Suppressor macrophage treated with lipopolysaccharide for 4 hours (primary cell): ENCODE measurements around the gene APOBEC2.
A peak's percentile ranks its signal among the peaks of the same experiment; 100 is the strongest.
"Not testable (repeated sequence)": the region's sequence is repeated elsewhere in the genome, so short reads cannot be mapped to it uniquely, and the experiment has no call there.

ENCODE experiments used
- DNase-seq: peaks from one replicate; pipeline ENCODE4 v3.0.0-alpha.2; 2020

APOBEC2 gene

DNA sequence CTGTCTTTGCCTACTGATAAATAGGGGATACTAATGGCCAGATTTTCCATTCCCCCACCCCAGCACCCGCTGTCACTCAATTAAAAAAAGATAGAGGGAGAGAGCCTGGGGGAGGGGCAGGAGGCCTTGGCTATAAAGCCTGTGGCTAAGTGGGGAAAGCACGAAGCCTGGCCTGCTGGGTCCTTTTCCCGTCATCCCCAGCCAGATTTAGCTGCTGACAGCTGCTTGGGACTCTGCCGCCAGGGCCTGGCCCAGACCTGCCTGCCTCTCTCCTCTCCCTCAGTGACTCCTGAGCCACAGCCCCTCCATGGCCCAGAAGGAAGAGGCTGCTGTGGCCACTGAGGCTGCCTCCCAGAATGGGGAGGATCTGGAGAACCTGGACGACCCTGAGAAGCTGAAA is at the start of gene APOBEC2:
Gene APOBEC2, plus strand, starts transcription at position 162 of the 400 bp plus-strand sequence. Its CDS starts 146 bp downstream, at position 308.
- no peak for DNase-seq

DNA sequence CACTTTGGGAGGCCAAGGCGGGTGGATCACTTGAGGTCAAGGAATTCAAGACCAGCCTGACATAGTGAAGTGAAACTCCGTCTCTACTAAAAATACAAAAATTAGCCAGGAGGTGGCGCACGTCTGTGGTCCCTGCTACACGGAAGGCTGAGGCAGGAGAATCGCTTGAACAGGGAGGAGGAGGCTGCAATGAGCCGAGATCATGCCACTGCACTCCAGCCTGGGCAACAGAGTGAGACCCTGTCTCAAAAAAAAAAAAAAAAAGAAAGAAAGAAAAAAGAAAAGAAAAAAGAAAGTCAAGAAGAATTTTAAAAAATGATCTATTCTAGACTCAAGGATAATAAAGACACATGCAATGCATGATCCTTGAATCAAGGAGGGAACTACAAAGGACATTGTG is 46.8 kb upstream of the APOBEC2 start:
- peak; percentile 83 for DNase-seq

DNA sequence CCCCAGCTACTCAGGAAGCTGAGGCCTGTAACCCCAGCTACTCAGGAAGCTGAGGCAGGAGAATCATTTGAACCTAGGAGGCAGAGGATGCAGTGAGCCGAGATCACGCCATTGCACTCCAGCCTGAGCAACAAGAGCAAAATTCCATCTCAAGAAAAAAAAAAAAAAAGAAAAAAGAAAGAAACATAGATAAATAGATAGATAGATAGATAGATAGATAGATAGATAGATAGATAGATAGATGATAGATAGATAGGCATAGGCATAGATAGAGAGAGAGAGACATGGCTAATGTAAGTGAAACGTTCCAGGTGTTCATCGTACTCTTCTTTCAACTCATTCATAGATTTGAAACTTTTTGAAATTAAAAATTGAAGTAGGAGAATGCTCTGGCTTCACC is 46.0 kb upstream of the APOBEC2 start:
- DNase-seq, result not testable (repeated sequence)

- no peak for DNase-seq
These were observed 45.0 kb upstream of the APOBEC2 start for GRCh38 chr6:41008011-41008410.

GRCh38 chr6:41009669-41010068 is 43.3 kb upstream of the APOBEC2 start:
- no peak for DNase-seq

DNA sequence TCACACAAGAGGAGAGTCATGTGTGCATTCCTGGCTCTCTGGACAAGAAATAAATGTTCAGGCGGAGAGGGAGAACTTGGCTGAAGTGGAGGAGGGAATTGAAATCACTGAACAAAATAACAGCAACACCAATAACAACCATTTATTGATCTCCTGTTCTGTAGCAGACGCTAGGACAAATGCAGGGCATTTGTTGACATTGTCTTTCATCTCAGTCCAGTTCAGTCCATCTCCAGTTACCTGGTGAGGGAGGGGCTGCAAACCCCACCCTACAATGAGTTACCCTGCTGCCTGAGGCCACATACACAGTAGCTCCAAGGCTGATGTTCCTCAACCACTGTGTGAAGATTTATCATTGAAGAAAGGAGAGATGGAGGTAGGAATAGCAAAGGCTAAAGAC is 41.3 kb upstream of the APOBEC2 start:
- DNase-seq, result no peak

DNA sequence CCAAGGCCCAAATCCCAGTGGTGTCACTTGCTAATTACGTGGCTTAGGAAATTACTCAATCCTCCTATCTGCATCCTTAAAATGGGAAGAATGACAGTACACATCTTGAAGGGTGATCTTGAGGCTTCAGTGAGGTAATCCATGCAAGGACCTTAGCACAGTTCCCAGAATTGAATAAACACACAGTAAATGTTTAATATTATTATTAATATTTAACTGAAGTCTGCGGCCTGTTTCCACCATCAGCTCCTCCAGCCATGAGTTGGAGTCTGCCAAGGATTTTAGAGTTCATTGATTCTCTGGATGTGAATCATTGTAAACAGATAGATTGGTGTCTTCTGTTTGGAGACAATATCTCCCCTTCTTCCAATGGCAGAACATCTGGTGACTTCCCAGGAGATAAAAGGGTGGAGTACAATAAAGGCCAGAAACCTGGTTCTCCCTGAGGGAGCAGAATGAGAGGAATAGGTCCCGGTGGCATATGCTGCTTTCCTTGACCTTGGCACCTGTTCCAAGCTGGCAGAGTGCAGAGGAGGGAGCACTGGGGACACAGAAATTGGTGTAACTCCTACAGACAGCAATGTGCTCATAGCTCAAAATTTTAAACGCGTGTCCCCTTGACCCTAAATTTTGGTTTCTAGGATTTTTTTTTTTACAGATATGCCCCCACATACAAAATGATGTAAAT is 39.4 kb upstream of the APOBEC2 start:
- DNase-seq, result peak; percentile 48

DNA sequence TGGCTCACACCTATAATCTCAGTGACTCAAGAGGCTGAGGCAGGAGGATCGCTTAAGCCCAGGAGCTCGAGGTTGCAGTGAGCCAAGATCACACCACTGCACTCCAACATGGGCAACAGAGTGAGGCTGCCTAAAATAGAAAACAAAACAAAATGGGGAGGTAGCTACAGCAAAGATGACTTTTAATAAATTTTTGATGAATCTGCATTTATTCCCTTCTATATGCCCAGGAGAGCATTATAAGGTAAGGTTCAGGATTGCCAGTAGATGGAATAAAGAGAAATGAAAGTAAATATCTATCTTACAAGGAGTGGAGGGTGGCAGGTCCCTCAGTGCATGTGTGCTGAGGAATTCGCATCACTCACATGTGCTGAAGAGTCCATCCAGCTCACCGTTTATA is 38.2 kb upstream of the APOBEC2 start:
- no peak for DNase-seq

GRCh38 chr6:41015860-41016259 is 37.1 kb upstream of the APOBEC2 start:
- DNase-seq, result not testable (repeated sequence)

GRCh38 chr6:41017663-41018062 is 35.3 kb upstream of the APOBEC2 start:
- DNase-seq, result no peak

DNA sequence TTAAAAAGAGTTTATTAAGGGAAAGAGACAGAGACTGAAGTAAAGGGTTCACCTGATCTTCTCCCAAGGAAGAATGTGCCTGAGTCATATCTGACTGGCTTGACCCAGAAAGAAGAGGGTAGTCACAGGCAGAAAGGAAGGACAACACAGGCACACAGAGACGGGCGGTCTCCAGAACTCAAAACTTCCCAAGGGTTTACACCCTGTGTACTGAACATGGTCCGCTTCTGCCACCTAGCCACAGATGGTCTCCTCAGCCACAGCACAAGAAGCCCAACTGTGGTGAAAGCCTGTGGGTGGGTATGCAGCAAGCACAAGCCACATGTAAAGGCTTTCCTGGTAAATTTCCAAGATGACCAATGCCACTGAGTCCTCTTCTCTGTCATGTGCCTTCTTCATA is 31.2 kb upstream of the APOBEC2 start:
- DNase-seq, result no peak

- DNase-seq, result no peak
These were observed 30.7 kb upstream of the APOBEC2 start for GRCh38 chr6:41022294-41022693.

GRCh38 chr6:41023114-41023513 is 29.9 kb upstream of the APOBEC2 start:
- no peak for DNase-seq

GRCh38 chr6:41025966-41026530 is 27.0 kb upstream of the APOBEC2 start:
- no peak for DNase-seq

- DNase-seq, result no peak
These were observed 25.8 kb upstream of the APOBEC2 start for GRCh38 chr6:41027241-41027640.

DNA sequence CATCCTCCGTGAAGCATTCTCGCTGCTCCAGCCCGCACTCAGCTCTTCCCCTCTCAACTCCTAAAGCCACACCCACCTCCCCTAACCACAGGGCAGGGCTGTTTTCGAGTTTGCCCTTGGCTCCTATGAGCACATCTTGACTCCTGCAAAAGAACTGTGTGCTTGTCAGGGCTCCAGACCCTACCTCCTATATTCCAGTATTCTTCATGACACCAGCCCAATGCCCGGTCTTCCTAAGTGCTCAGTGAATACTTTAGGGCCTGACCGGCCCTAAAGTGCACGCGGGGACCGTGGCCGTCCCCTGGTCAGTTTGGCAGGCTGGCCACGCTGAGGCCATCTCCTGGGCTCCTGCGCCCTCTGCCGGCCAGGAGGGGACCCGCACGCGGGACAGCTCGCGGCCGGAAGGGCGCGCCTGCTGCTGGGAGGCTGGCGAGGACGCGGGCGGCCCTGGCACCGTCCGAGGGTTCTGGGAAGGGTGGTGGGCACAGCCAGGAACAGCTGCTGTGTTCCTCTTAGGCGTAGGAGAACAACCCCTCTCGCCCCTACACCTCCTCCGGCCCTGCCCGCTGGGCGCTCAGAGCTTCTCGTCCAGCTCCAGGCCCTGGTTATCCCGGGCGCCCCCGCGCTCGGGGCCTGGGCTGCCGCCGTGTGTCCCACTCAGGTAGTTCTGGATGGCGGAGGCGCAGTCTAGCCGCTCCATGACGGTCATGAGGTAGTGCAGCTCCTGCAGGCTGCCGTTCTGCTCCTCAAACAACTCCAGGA is 25.0 kb upstream of the APOBEC2 start:
- DNase-seq, result peak; percentile 88

DNA sequence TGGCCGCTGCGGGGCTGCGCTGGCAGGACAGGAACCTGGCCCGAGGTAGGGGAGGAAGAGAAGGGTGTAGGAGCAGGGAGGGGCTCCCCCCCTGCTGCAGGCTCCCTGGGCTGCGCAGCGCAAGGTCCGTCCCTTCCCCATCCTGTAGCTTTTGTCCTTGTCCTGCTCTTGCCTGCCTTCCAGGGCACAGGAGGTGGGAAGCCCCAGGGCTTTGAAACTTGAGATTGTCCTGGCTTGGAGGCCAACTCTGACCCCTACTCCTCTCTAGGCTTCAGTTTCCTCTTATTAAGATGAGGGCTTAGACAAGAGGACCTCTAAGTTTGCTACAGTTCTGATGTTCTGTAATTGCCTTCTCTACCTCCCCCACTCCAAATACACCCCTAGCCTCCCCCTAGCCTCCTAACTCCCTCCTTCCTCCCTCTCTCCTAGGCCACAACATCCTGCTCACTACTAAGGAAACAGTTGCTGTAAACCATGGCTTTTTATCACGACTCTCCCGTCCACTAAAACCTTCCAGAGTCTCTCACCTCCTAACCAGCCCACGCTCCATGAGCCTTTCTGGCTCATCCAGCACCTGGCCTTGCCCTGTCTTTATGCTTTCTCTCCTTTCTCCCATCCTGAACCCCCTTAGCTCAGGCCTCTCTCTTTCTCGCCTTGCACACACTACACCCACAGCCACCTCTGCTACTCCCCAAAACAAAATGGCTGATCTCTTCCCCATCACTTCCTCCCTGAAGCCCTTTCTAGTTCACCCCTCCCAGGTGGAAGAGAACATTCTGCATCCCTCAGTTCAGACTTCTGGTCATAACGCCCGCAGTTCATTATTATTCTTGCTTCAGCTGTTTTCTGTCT is 24.2 kb upstream of the APOBEC2 start:
- no peak for DNase-seq

GRCh38 chr6:41032830-41033229 is 20.2 kb upstream of the APOBEC2 start:
- DNase-seq, result no peak

DNA sequence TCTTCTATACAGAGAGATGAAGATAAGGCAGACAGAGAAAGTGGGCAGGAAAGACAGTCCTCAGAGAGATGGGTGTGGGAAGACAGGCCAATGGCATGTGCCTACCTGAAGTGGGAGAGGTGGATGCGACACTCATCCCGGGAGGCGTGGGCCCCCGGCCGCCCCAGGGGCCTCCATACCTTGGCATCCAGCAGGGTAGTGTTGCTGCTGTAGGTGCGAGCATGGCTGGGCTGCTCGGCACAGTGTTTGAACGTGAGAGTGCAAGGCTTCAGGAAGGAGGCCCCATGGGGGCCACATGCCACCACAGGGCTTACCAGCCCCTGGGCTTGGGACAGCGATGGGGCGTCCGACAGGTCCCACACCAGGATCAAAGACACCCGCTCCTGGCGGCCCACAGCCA is 19.2 kb upstream of the APOBEC2 start:
- no peak for DNase-seq

DNA sequence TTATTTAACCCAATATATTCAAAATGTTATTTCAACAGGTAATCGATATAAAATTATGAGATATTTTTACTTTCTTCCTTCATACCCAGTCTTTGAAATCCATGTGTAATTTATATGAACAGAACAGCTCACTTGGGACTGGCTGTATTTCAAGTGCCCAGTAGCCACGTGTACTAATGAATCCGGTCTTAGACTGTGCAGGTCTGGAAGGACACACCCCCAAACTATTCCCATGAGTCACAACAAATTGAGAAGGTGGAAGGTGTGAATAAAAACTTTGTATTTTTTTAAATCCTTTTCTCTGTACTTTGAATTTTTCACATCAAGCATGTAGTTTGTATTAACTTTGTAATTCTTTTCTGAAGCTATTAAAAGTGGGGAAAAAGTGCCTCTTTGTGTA is 16.8 kb upstream of the APOBEC2 start:
- DNase-seq, result no peak

DNA sequence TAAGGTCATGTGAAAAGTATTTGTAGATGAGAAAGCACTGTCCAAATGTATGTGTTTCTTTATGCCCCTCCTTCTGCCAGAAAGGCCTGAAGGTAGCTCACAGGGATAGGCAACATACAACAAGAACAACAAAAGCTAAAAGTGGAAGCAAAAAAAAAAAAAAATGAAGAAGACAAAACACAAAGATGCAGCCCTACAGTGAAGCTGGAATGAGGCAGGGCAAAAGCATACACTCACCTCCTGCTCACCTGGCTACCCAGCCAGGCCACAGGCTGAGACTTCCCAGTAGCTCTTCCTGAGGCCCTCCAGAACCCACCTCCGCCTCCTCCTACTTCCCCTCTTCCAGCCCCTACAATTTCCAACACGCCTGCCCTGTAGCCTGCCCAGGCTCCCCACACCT is 16.4 kb upstream of the APOBEC2 start:
- no peak for DNase-seq

- DNase-seq, result no peak
These were observed 15.7 kb upstream of the APOBEC2 start for GRCh38 chr6:41037107-41037900.
